Motor neuron (in vitro differentiated cells): ENCODE measurements around the gene SENP5. TPM values are rescaled to one million over a fixed set of nuclear protein-coding genes. Genes with fewer than 3 reads are reported as not detected.
A peak's percentile ranks its signal among the peaks of the same experiment; 100 is the strongest.
"Not testable (repeated sequence)": the region's sequence is repeated elsewhere in the genome, so short reads cannot be mapped to it uniquely, and the experiment has no call there.

Experiments
- ATAC-seq, 8 experiments: fragments of 200-7000 bp; cut with Tn5 transposase; replicated peaks in 6 of 8; 2 replicates each; pipeline ENCODE4 v1.8.0; 2021; ENCODE audit warnings: mild to moderate bottlenecking in 8 of 8, moderate library complexity in 8 of 8
- H3K27ac ChIP-seq, 2 donors: fragments of 250-450 bp; sonication (Bioruptor Pico); 2 replicates each; pipeline ENCODE4 v1.9.0; 2021; ENCODE audit warnings: antibody characterized with exemption in 2 of 2, mild to moderate bottlenecking in 2 of 2, moderate library complexity in 1 of 2
- H3K4me1 ChIP-seq, 2 donors: fragments of 250-450 bp; sonication (Bioruptor Pico); replicated peaks in 1 of 2; 2 replicates each; pipeline ENCODE4 v1.6.1; 2021; ENCODE audit warnings: antibody characterized with exemption in 2 of 2, mild to moderate bottlenecking in 2 of 2, moderate library complexity in 1 of 2
- H3K4me3 ChIP-seq, 5 donors: fragments of 250-450 bp; sonication (Bioruptor Pico); 2 replicates each; pipeline ENCODE4 v1.9.0; 2021; ENCODE audit warnings: antibody characterized with exemption in 5 of 5, mild to moderate bottlenecking in 5 of 5, moderate library complexity in 4 of 5
- WGBS, 10 experiments: fragments of 450-650 bp; shearing (Covaris generic); methylation state at CpG; one replicate each; pipeline ENCODE4 v1.0.0; 2022; 5-methylcytosine and 5-hydroxymethylcytosine counted together
- in situ Hi-C, 9 experiments: fragments of 400-800 bp; cut with MboI; loops; one replicate each; pipeline ENCODE4 v1.15.0; 2021; ENCODE audit warnings: low sequenced_read_pairs in 9 of 9, low pct_unique_long_range_greater_than_20kb in 2 of 9; ENCODE audit not compliant: unreplicated experiment in 9 of 9
- total RNA-seq, 8 experiments: library from RNA; unstranded; fragments of 300-600 nt; gene quantifications; 2 replicates each; pipeline versions ENCODE4 v1.2.3 to v1.2.4, GENCODE V29; 2022

SENP5 gene
- total RNA-seq, 8 experiments from 2014 or later = 26.0 to 37.4 (median 31.6) TPM

DNA sequence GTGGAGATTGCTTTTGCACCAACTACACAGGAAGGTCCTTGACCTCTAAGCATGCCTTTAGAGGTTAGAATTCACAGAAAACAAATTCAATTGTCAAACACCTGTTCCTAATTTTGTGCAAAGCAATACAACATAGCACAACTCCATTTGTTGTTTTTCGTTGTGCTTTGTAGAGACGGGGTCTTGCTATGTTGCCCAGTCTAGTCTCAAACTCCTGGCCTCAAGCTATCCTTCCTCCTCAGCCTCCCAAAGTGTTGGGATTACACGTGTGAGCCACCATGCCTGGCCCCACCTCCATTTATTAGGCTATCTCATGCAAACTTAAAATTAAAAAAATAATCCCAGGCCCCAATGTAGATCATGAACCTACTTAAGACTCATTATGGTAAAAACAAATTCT is 68.6 kb downstream of the SENP5 start:
- in situ Hi-C loops = no loop called here
- Histone ChIP-seq H3K27ac (no peak overlapping the region), H3K4me3 (no peak overlapping the region), H3K4me1 (peaks cover 8 to 12% of the 10 kb centered on the region in 2 donors)
- WGBS, 10 experiments = 41 to 100% (median 86%) methylated on average over 1 to 3 of the region's 3 CpGs; no CpG with 5 or more reads in 2 of the 10 experiments
- no peak for ATAC-seq

- in situ Hi-C loops = no loop called here
- Histone ChIP-seq H3K4me3 (no peak overlapping the region), H3K27ac (no peak overlapping the region), H3K4me1 (peaks cover 8 to 12% of the 10 kb centered on the region in 2 donors)
- WGBS, 10 experiments = 11 to 100% (median 85%) methylated on average over 1 to 2 of the region's 2 CpGs; no CpG with 5 or more reads in 2 of the 10 experiments
- ATAC-seq = no peak
Observed at GRCh38 chr3:196938124-196938523, 70.4 kb downstream of the SENP5 start.

DNA sequence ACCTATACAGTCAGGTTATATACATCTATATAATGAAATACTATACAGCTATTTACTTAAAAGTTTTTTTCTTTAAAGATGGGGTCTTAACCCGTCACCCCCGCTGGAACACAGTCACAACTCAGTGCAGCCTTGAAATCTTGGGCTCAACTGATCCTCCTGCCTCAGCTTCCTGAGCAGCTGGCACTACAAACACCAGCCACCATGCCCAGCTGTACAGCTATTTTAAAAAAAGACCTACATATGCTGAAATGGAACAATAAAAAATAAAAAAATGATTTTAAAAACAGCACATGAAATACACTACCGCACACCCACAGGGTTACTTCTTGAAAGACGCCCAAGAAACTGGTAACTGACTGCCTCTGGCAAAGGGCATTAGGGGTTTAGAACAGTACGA is 70.9 kb downstream of the SENP5 start:
- whole genome bisulfite sequencing, 10 experiments = 90 to 100% (median 100%) methylated on average over 1 to 5 of the region's 5 CpGs; no CpG with 5 or more reads in 2 of the 10 experiments
- Histone ChIP-seq H3K4me3 (no peak overlapping the region), H3K4me1 (peaks cover 11 to 14% of the 10 kb centered on the region in 2 donors), H3K27ac (no peak overlapping the region)
- in situ Hi-C loops = no loop called here
- ATAC-seq = no peak

- Histone ChIP-seq H3K27ac (peak overlapping the region; percentile 97 to 98), H3K4me1 (peaks cover 15 to 20% of the 10 kb centered on the region in 2 donors), H3K4me3 (peak overlapping the region; percentile 70 to 91 (median 80))
- peak; percentile 50 to 63 (median 57) for ATAC-seq
- 0 to 1% (median 0%) methylated on average over 2 to 19 of the region's 31 CpGs; no CpG with 5 or more reads in 4 of the 10 experiments for WGBS, 10 experiments
- in situ Hi-C loops = no loop called here
Observed at GRCh38 chr3:196941729-196942225, 74.1 kb downstream of the SENP5 start.

GRCh38 chr3:196942226-196942914 is 74.7 kb downstream of the SENP5 start, which contains the start of gene NCBP2:
NCBP2 (minus strand) TSS chr3:196942528; CDS start chr3:196942503, 25 bp downstream.
- Histone ChIP-seq H3K4me3 (peak within 1 kb of the TSS; percentile 70 to 91 (median 80)), H3K4me1 (peaks cover 15 to 20% of the 10 kb centered on the region in 2 donors), H3K27ac (peak within 1 kb of the TSS; percentile 97 to 98)
- 0 to 10% (median 0%) methylated on average over 3 to 26 of the region's 77 CpGs; no CpG with 5 or more reads in 5 of the 10 experiments for WGBS, 10 experiments
- ATAC-seq = peak; percentile 86 to 97 (median 96)
- in situ Hi-C loops = no loop called here

DNA sequence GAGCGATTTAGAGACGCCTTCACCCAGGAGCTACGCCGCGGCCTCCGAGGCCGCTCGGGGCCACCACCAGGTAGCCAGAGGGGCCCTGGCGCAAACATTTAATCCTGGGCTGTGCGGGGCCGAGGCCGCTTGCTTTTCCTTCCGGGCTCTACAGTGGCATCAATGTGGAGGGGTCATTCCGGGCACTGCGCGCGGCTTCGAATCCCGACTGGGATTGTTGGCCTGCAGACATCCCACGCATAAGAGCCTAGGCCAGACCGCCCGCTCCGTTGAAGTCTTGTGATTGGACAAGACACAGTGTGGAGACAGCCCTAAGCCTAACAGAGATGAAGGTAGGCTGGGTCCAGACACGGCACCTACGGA is 75.2 kb downstream of the SENP5 start:
- in situ Hi-C loops = no loop called here
- Histone ChIP-seq H3K27ac (peak overlapping the region; percentile 84 to 98), H3K4me3 (peak overlapping the region; percentile 70 to 91 (median 80)), H3K4me1 (peaks cover 15 to 20% of the 10 kb centered on the region in 2 donors)
- 0% methylated on average over 1 to 9 of the region's 25 CpGs; no CpG with 5 or more reads in 5 of the 10 experiments for WGBS, 10 experiments
- ATAC-seq = peak in 3 of 8 experiments; percentile 5 to 6 (median 5)

DNA sequence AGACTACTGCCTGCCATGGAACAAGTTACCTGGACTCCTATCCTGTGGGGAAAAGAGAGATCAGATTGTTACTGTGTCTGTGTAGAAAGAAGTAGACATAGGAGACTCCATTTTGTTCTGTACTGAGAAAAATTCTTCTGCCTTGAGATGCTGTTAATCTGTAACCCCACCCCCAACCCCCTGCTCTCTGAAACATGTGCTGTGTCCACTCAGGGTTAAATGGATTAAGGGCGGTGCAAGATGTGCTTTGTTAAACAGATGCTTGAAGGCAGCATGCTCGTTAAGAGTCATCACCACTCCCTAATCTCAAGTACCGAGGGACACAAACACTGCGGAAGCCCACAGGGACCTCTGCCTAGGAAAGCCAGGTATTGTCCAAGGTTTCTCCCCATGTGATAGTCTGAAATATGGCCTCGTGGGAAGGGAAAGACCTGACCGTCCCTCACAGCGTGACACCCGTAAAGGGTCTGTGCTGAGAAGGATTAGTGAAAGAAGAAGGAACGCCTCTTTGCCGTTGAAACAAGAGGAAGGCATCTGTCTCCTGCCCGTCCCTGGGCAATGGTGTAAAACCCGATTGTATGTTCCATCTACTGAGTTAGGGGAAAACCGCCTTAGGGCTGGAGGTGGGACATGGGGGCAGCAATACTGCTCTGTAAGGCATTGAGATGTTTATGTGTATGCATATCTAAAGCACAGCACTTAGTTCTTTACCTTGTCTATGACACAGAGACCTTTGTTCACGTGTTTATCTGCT is 76.5 kb downstream of the SENP5 start:
- 50 to 100% (median 77%) methylated on average over 1 to 9 of the region's 14 CpGs; no CpG with 5 or more reads in 3 of the 10 experiments for WGBS, 10 experiments
- H3K4me3 ChIP-seq = peak overlapping the region in 2 of 5 donors; percentile 80 to 89
- in situ Hi-C loops, ATAC-seq, H3K27ac ChIP-seq: not testable (repeated sequence)
- H3K4me1 ChIP-seq = peaks cover 15 to 20% of the 10 kb centered on the region in 2 donors

GRCh38 chr3:196947136-196947859 is 79.6 kb downstream of the SENP5 start:
- in situ Hi-C loops = no loop called here
- H3K4me1 ChIP-seq = peaks cover 6 to 9% of the 10 kb centered on the region in 2 donors
- no peak for ATAC-seq
- H3K4me3 ChIP-seq = no peak overlapping the region
- no peak overlapping the region for H3K27ac ChIP-seq
- 60 to 87% (median 61%) methylated on average over 1 to 4 of the region's 10 CpGs; no CpG with 5 or more reads in 7 of the 10 experiments for WGBS, 10 experiments

GRCh38 chr3:196947860-196948441 is 80.2 kb downstream of the SENP5 start:
- WGBS, 10 experiments = 80 to 100% (median 92%) methylated on average over 1 to 7 of the region's 28 CpGs; no CpG with 5 or more reads in 4 of the 10 experiments
- in situ Hi-C loops = no loop called here
- Histone ChIP-seq H3K4me3 (no peak overlapping the region), H3K4me1 (peaks cover 6 to 9% of the 10 kb centered on the region in 2 donors), H3K27ac (no peak overlapping the region)
- peak in 1 of 8 experiments; percentile 9 for ATAC-seq

- no peak overlapping the region for H3K27ac ChIP-seq
- H3K4me1 ChIP-seq = peaks cover 3 to 5% of the 10 kb centered on the region in 2 donors
- WGBS, 10 experiments = 33 to 100% (median 38%) methylated on average over 1 to 6 of the region's 22 CpGs; no CpG with 5 or more reads in 5 of the 10 experiments
- in situ Hi-C loops = no loop called here
- H3K4me3 ChIP-seq = no peak overlapping the region
- peak in 7 of 8 experiments; percentile 8 to 75 (median 45) for ATAC-seq
Observed at GRCh38 chr3:196948442-196949284, 80.9 kb downstream of the SENP5 start.

DNA sequence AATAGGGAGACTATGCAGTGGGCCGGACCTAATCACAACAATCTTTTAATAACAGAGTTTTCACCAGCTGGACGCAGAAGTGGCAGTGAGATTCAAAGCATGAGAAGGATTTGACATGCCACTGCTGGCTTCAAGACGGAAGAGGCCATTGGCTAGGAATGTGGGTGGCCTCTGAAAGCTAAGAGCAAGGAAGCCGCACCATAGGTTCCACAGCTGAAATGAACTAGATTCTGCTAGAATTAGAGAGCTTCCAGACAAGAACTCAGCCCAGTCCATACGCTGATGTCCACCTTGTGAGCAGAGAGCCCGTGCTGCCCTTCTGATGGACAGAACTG is 81.5 kb downstream of the SENP5 start:
- Histone ChIP-seq H3K4me3 (no peak overlapping the region), H3K27ac (no peak overlapping the region), H3K4me1 (no peaks in the 10 kb centered on the region)
- no peak for ATAC-seq
- 42 to 93% (median 78%) methylated on average over 1 to 4 of the region's 6 CpGs; no CpG with 5 or more reads in 2 of the 10 experiments for WGBS, 10 experiments
- in situ Hi-C loops = no loop called here
